MM.1S (cell line): ENCODE results near the gene KCNJ16.

Source experiments
- DNase-seq: peaks from one replicate; pipeline ENCODE4 v3.0.0-alpha.2; 2015
- H2AFZ ChIP-seq: fragments of 300-600 bp; sonication (generic); 2 replicates; pipeline ENCODE4 v1.6.0; 2016; ENCODE audit warnings: antibody characterized with exemption, low read length
- H3F3A ChIP-seq: fragments of 300-600 bp; sonication (generic); 2 replicates; pipeline ENCODE4 v1.6.1; 2016; ENCODE audit warnings: mild to moderate bottlenecking, antibody characterized with exemption, low read length, moderate library complexity, mixed read lengths; ENCODE audit not compliant: insufficient read depth
- H3K27ac ChIP-seq: fragments of 300-600 bp; sonication (generic); 2 replicates; pipeline ENCODE4 v1.5.1; 2016; ENCODE audit warnings: mild to moderate bottlenecking, low read length
- H3K27me3 ChIP-seq: fragments of 300-600 bp; sonication (generic); replicated peaks from 2 replicates; pipeline ENCODE4 v1.6.0; 2016; ENCODE audit warnings: low read length; ENCODE audit not compliant: insufficient read depth
- H3K36me3 ChIP-seq: fragments of 300-600 bp; sonication (generic); replicated peaks from 2 replicates; pipeline ENCODE4 v1.6.1; 2016; ENCODE audit warnings: mild to moderate bottlenecking, low read length, mixed read lengths; ENCODE audit not compliant: insufficient read depth
- H3K4me1 ChIP-seq: fragments of 300-600 bp; sonication (generic); 2 replicates; pipeline ENCODE4 v1.6.1; 2016; ENCODE audit warnings: low read length, mixed read lengths
- H3K4me2 ChIP-seq: fragments of 300-600 bp; sonication (generic); 2 replicates; pipeline ENCODE4 v1.6.0; 2016; ENCODE audit warnings: low read depth, low read length
- H3K4me3 ChIP-seq: fragments of 300-600 bp; sonication (generic); 2 replicates; pipeline ENCODE4 v1.5.1; 2016; ENCODE audit warnings: low read length, mixed read lengths
- H3K79me2 ChIP-seq: fragments of 300-600 bp; sonication (generic); 2 replicates; pipeline ENCODE4 v1.6.1; 2016; ENCODE audit warnings: mixed run types, low read length, mixed read lengths
- H3K9ac ChIP-seq: fragments of 300-600 bp; sonication (generic); 2 replicates; pipeline ENCODE4 v1.6.1; 2016; ENCODE audit warnings: low read length, mixed read lengths
- H3K9me2 ChIP-seq: fragments of 300-600 bp; sonication (generic); replicated peaks from 2 replicates; pipeline ENCODE4 v1.6.1; 2016; ENCODE audit warnings: mild to moderate bottlenecking, low read length, mixed read lengths; ENCODE audit not compliant: insufficient read depth
- H3K9me3 ChIP-seq: fragments of 300-600 bp; sonication (generic); replicated peaks from 2 replicates; pipeline ENCODE4 v1.6.1; 2016; ENCODE audit warnings: mild to moderate bottlenecking, low read length, mixed read lengths; ENCODE audit not compliant: insufficient read depth
- H4K20me1 ChIP-seq: fragments of 300-600 bp; sonication (generic); 2 replicates; pipeline ENCODE4 v1.6.1; 2016; ENCODE audit warnings: mild to moderate bottlenecking, low read length, moderate library complexity, mixed read lengths; ENCODE audit not compliant: insufficient read depth
- CTCF ChIP-seq: fragments of 300-600 bp; sonication (generic); IDR thresholded peaks from 2 replicates; pipeline ENCODE4 v1.5.1; 2016; ENCODE audit warnings: antibody characterized with exemption, low read length, mixed read lengths
- EZH2 ChIP-seq: fragments of 300-600 bp; sonication (generic); optimal IDR thresholded peaks from 2 replicates; pipeline ENCODE3; 2017; ENCODE audit warnings: low read depth, mild to moderate bottlenecking, antibody characterized with exemption, low read length, mixed read lengths
- EZH2phosphoT487 ChIP-seq: fragments of 300-600 bp; sonication (generic); IDR thresholded peaks from 2 replicates; pipeline ENCODE4 v1.6.1; 2018; ENCODE audit warnings: antibody characterized with exemption, low read length

The KCNJ16 gene

GRCh38 chr17:70030371-70030770 lies 44.7 kb upstream of the KCNJ16 start:
- H3K27me3 ChIP-seq: no peaks in the 10 kb centered on the region
- no peak for DNase-seq
- H3K9me2 ChIP-seq: no peaks in the 10 kb centered on the region
- no peak for TF ChIP-seq CTCF
- no peak for TF ChIP-seq EZH2phosphoT487
- no peak for TF ChIP-seq EZH2
- H3K4me3 ChIP-seq: no peak overlapping the region
- no peak overlapping the region for H3K4me2 ChIP-seq
- no peaks in the 10 kb centered on the region for H3K36me3 ChIP-seq
- H2AFZ ChIP-seq: no peak overlapping the region
- no peak overlapping the region for H3K9ac ChIP-seq
- no peaks in the 10 kb centered on the region for H3K9me3 ChIP-seq
- no peaks in the 10 kb centered on the region for H3K79me2 ChIP-seq
- H3K4me1 ChIP-seq: no peaks in the 10 kb centered on the region
- no peaks in the 10 kb centered on the region for H3F3A ChIP-seq
- no peak overlapping the region for H3K27ac ChIP-seq
- H4K20me1 ChIP-seq: no peaks in the 10 kb centered on the region

GRCh38 chr17:70031341-70031740 lies 43.7 kb upstream of the KCNJ16 start:
- H3K9me3 ChIP-seq: no peaks in the 10 kb centered on the region
- H3K4me3 ChIP-seq: no peak overlapping the region
- no peak overlapping the region for H3K9ac ChIP-seq
- no peaks in the 10 kb centered on the region for H4K20me1 ChIP-seq
- H3K4me2 ChIP-seq: no peak overlapping the region
- no peaks in the 10 kb centered on the region for H3K79me2 ChIP-seq
- no peak for DNase-seq
- H3K27me3 ChIP-seq: no peaks in the 10 kb centered on the region
- H3K4me1 ChIP-seq: no peaks in the 10 kb centered on the region
- TF ChIP-seq CTCF: no peak
- no peak for TF ChIP-seq EZH2
- TF ChIP-seq EZH2phosphoT487: no peak
- H3K36me3 ChIP-seq: no peaks in the 10 kb centered on the region
- no peak overlapping the region for H2AFZ ChIP-seq
- no peaks in the 10 kb centered on the region for H3F3A ChIP-seq
- H3K9me2 ChIP-seq: no peaks in the 10 kb centered on the region
- H3K27ac ChIP-seq: no peak overlapping the region

- Histone ChIP-seq H3K4me2 (no peak overlapping the region), H3K36me3 (no peaks in the 10 kb centered on the region), H3K79me2 (no peaks in the 10 kb centered on the region), H3K4me1 (no peaks in the 10 kb centered on the region), H3K9ac (no peak overlapping the region), H3K4me3 (no peak overlapping the region), H3K9me3 (no peaks in the 10 kb centered on the region), H3F3A (no peaks in the 10 kb centered on the region), H3K27ac (no peak overlapping the region), H2AFZ (no peak overlapping the region), H3K27me3 (no peaks in the 10 kb centered on the region), H3K9me2 (no peaks in the 10 kb centered on the region), H4K20me1 (no peaks in the 10 kb centered on the region)
- DNase-seq: no peak
- TF ChIP-seq EZH2phosphoT487 (no peak), EZH2 (no peak), CTCF (no peak)
These were observed 41.9 kb upstream of the KCNJ16 start for GRCh38 chr17:70033165-70033564.
